ENCODE results near the gene VTI1A. TPM values are rescaled to one million over a fixed set of nuclear protein-coding genes. Genes with fewer than 3 reads are reported as not detected.

Gene VTI1A
- total and polyA plus RNA-seq, 2 experiments from 2014 or later = 20.4 to 39.8 TPM

DNA sequence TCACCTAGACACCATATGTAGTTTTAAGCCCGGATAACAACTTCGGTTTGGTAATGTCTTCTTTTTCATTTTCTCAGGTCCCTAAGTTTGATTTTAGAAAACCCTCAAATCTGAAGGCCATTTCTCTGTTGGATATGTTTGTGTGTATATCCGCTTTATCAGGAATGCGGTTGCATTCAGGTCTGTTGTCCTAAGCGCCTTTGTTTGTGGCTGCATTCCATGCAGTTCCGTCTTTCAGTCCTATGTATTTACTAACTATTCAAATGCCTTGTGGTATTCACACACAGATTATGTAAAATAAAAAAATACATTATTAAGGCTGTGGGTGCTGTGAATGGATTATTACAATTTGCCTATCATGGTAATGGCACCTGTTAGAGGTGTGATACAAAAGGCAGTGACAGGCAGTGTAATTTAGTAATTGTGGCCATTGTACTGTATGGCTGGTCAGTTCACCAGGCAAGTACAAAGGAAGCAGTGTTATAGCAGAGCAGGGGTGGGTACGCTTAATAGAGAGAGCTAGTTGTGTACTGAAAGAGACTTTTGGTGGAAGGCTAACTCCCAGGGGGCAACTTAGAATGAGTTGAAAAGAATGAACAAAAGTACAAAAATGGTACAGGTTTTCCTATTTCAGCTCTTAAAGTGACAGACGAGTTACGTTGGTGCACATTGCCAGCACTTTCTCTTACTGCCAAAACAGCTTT is 136.4 kb downstream of the VTI1A start:
- WGBS (ENCODE audit: low lambda C conversion rate, missing lambda C conversion rate) = 89% methylated on average over 9 of the region's 9 CpGs
- H3K27ac ChIP-seq = no peak overlapping the region
- H3K9me2 ChIP-seq (replicated peaks; ENCODE audit: insufficient read depth) = no peaks in the 10 kb centered on the region
- TF ChIP-seq EZH2phosphoT487 (IDR thresholded peaks at IDR 0.05; ENCODE audit: low read depth, severe bottlenecking, unreplicated experiment) (no peak), EZH2 (IDR thresholded peaks at IDR 0.05; ENCODE audit: borderline replicate concordance) (no peak), CTCF (IDR thresholded peaks at IDR 0.05; ENCODE audit: poor library complexity) (no peak)
- no peaks in the 10 kb centered on the region for H3K79me2 ChIP-seq
- no peak overlapping the region for H3K4me3 ChIP-seq
- no peaks in the 10 kb centered on the region for H3K4me1 ChIP-seq (ENCODE audit: insufficient read depth)
- no peaks in the 10 kb centered on the region for H3K36me3 ChIP-seq (replicated peaks; ENCODE audit: insufficient read depth, low read depth)
- H3K4me2 ChIP-seq = no peak overlapping the region
- no peak for DNase-seq (ENCODE audit: low spot score)
- H3K9me3 ChIP-seq (ENCODE audit: low read depth) = no peaks in the 10 kb centered on the region
- no peaks in the 10 kb centered on the region for H3K27me3 ChIP-seq
- H2AFZ ChIP-seq = no peak overlapping the region
- H4K20me1 ChIP-seq (ENCODE audit: insufficient read depth, poor library complexity, severe bottlenecking) = no peaks in the 10 kb centered on the region

GRCh38 chr10:112584276-112584675 is 137.3 kb downstream of the VTI1A start:
- no peaks in the 10 kb centered on the region for H3K9me3 ChIP-seq (ENCODE audit: low read depth)
- no peak overlapping the region for H2AFZ ChIP-seq
- DNase-seq (ENCODE audit: low spot score) = no peak
- no peak overlapping the region for H3K4me3 ChIP-seq
- H3K4me2 ChIP-seq = no peak overlapping the region
- no peaks in the 10 kb centered on the region for H3K27me3 ChIP-seq
- H3K79me2 ChIP-seq = no peaks in the 10 kb centered on the region
- H4K20me1 ChIP-seq (ENCODE audit: insufficient read depth, poor library complexity, severe bottlenecking) = no peaks in the 10 kb centered on the region
- H3K9me2 ChIP-seq (replicated peaks; ENCODE audit: insufficient read depth) = no peaks in the 10 kb centered on the region
- H3K36me3 ChIP-seq (replicated peaks; ENCODE audit: insufficient read depth, low read depth) = no peaks in the 10 kb centered on the region
- 99% methylated on average over 6 of the region's 6 CpGs for WGBS (ENCODE audit: low lambda C conversion rate, missing lambda C conversion rate)
- no peak overlapping the region for H3K27ac ChIP-seq
- no peaks in the 10 kb centered on the region for H3K4me1 ChIP-seq (ENCODE audit: insufficient read depth)
- TF ChIP-seq EZH2phosphoT487 (IDR thresholded peaks at IDR 0.05; ENCODE audit: low read depth, severe bottlenecking, unreplicated experiment) (no peak), EZH2 (IDR thresholded peaks at IDR 0.05; ENCODE audit: borderline replicate concordance) (no peak), CTCF (IDR thresholded peaks at IDR 0.05; ENCODE audit: poor library complexity) (no peak)

DNA sequence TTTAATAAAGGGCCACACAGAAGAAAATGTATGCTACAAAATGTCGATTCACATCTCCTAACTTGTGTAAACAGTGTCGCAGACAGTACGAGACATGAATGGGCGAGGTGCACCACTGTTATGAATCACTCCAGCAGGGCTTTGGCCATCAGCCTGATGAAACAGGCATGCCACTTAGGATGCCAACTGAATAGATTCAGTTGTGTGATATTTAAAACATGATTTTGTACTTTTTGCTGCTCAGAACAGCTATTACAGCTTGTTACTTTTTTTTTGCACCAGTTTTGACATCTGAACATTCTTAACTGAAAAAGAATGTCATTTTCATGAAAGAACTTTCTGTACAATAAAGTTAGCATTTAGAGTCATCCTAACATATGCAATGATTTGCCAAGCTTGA is 138.1 kb downstream of the VTI1A start:
- Histone ChIP-seq H2AFZ (no peak overlapping the region), H3K9me2 (replicated peaks; ENCODE audit: insufficient read depth) (no peaks in the 10 kb centered on the region), H3K4me2 (no peak overlapping the region), H3K4me1 (ENCODE audit: insufficient read depth) (no peaks in the 10 kb centered on the region), H3K4me3 (no peak overlapping the region), H3K79me2 (no peaks in the 10 kb centered on the region), H3K36me3 (replicated peaks; ENCODE audit: insufficient read depth, low read depth) (no peaks in the 10 kb centered on the region), H4K20me1 (ENCODE audit: insufficient read depth, poor library complexity, severe bottlenecking) (no peaks in the 10 kb centered on the region), H3K27ac (no peak overlapping the region), H3K27me3 (no peaks in the 10 kb centered on the region), H3K9me3 (ENCODE audit: low read depth) (no peaks in the 10 kb centered on the region)
- TF ChIP-seq CTCF (IDR thresholded peaks at IDR 0.05; ENCODE audit: poor library complexity) (no peak), EZH2phosphoT487 (IDR thresholded peaks at IDR 0.05; ENCODE audit: low read depth, severe bottlenecking, unreplicated experiment) (no peak), EZH2 (IDR thresholded peaks at IDR 0.05; ENCODE audit: borderline replicate concordance) (no peak)
- no peak for DNase-seq (ENCODE audit: low spot score)
- 85% methylated on average over 4 of the region's 4 CpGs for WGBS (ENCODE audit: low lambda C conversion rate, missing lambda C conversion rate)
